HG03520 (cell line): ENCODE results near the gene EFCAB6.

ENCODE experiments used
- ATAC-seq: cut with Tn5 transposase; IDR thresholded peaks from one replicate; pipeline ENCODE4 v1.9.1; 2021; ENCODE audit warnings: mild to moderate bottlenecking, moderate library complexity; ENCODE audit not compliant: unreplicated experiment

EFCAB6 gene

GRCh38 chr22:43753688-43754087, 58.4 kb downstream of the EFCAB6 start:
- no peak for ATAC-seq

DNA sequence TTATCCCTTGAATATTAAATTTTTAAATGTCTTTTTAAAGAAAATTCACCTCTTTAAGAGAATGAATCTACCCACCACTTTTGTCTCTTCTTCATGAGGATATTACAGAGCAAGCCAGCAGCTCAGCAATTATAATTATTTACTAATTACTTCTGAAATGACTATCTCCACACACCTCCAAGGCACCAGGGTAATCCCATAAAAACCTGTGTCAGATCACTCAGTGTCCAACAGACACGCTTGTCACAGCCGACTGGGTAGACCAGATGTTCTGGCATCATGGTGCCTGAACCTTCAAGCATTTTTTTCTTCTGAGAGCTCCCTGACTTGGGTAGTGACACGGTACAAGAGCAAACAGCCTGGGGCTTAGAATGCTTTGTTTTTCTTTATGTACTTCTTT, 61.4 kb downstream of the EFCAB6 start:
- ATAC-seq: no peak

DNA sequence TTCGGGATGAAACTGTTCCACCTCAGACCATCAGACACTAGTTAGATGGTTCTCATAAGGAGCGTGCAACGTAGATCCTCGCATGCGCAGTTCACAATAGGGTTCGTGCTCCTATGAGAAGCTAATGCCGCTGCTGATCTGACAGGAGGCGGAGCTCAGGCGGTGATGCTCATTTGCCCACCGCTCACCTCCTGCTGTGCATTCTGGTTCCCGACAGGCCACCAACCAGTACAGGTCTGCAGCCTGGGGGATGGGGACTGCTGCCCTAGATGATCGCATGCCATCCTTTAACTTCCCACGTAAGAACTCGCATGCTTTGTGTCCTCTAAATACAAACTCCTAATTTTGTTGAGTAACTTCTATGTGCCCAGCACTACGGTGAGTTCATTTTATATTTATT, 62.6 kb downstream of the EFCAB6 start:
- no peak for ATAC-seq

DNA sequence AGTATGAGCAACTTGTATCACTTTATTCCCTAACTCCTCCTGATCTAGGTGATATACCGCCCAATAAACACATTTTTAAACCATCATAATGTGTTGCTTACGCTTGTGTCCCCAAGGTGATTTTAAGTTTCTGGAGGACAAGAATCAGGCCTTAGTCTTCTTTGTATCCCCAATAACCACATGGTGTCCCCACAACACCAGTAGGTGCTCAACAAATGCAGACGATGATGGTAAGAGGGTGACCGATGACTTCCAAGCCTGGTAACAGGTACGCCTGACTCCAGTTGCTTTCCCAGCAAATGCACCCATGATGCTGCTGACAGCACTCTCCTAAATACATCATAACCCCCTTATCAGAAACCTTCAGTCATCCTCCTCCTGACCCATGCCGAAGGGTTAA, 64.2 kb downstream of the EFCAB6 start:
- ATAC-seq: no peak

DNA sequence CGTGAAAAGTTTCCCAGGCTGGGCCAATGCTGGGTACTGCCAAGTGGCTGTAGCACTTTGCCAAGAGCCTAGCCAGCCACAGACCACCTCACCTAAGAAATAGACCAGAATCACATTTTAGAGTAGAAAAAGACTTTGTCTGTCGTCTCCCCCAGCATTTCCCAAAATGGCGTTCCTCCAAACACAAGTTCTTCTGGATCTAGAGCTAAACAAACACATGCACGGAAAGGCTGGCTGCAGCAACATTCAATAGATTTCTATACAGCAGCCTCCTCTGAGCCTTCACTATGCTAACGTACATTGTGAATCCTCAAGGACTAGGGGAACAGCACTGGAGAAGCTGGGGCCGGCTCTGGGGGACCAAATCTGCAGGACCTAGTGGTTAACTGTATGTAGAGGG, 65.0 kb downstream of the EFCAB6 start:
- no peak for ATAC-seq

- ATAC-seq: no peak
These were observed 66.2 kb downstream of the EFCAB6 start for GRCh38 chr22:43745783-43746356.

- ATAC-seq: no peak
These were observed 66.7 kb downstream of the EFCAB6 start for GRCh38 chr22:43745411-43745770.

GRCh38 chr22:43744700-43745410, 67.2 kb downstream of the EFCAB6 start:
- no peak for ATAC-seq

DNA sequence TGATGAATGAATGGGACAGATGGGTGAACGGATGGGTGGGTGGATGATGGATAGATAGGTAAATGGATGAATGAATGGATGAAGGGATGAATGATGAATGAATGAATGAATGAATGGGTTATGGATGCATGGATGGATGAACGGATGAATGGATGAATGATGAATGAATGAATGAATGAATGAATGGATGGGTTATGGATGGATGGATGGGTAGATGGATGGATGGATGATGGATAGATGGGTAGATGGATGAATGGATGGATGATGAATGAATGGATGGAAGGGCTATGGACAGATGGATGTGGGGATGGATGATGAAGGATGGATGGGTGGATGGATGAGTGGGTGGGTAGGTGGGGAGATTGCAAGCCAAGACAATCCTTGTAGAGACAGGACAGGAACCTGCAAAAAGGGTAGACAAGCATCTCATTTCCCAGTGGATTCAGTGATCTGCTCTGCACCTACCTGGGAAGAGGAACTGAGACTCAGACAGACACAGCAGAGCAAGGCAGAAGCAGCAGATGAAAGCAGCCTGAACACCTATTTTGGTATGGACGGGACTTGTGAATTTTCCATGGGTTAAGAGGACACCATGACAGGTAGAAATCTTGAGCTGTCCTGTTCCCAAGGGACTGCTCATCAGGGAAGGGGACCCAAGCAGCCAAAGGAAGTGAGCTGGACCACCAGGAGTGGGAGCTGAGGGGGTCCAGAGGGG, 68.0 kb downstream of the EFCAB6 start:
- ATAC-seq: no peak

GRCh38 chr22:43743131-43743530, 69.0 kb downstream of the EFCAB6 start:
- no peak for ATAC-seq

- ATAC-seq: no peak
These were observed 69.8 kb downstream of the EFCAB6 start for GRCh38 chr22:43742154-43742950.

GRCh38 chr22:43740587-43741270, 71.4 kb downstream of the EFCAB6 start:
- no peak for ATAC-seq

DNA sequence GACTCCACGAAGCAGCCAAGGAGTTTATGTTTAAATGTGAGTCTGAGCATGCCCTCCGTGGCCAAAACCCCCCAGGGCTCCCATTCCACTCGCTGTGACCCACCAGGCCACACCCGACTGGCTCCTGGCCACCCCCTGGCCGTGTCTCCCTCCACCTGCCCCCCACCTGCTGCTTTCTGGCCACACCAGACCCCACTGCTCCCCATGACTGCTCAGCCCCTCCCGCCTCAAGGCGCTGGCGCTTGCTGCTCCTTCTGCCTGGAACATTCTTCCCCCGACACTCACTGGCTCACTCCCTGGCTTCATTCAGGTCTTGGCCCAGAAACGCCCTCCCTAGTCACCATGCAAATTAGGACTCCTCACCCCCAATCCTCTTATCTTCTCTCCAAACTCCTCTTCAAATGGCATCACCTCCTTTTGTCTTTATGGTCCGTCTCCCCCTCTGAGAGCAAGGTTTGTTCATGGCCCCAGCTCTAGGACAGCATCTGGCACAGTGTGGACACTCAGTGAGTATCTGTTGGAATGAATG, 72.2 kb downstream of the EFCAB6 start:
- no peak for ATAC-seq

- ATAC-seq: no peak
These were observed 74.8 kb downstream of the EFCAB6 start for GRCh38 chr22:43737150-43737828.

DNA sequence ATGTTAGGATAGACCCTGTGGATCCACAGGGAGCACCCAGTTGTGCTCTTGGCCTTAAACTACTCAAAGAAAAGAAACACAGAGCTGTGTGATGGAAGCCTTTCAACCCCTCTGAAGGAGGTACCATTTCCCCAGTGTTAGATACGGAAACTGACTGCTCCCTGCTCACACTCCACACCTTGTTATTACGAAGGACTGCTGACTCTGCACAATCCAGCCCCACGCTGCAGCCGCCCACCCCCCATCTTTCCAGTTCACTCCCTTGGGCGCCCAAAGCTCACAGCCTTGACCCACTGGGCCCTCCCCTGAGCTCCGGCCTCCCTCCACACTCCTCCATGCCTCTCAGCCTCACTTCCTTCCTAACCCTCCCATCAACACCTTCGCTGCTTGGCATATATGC, 75.5 kb downstream of the EFCAB6 start:
- ATAC-seq: no peak

DNA sequence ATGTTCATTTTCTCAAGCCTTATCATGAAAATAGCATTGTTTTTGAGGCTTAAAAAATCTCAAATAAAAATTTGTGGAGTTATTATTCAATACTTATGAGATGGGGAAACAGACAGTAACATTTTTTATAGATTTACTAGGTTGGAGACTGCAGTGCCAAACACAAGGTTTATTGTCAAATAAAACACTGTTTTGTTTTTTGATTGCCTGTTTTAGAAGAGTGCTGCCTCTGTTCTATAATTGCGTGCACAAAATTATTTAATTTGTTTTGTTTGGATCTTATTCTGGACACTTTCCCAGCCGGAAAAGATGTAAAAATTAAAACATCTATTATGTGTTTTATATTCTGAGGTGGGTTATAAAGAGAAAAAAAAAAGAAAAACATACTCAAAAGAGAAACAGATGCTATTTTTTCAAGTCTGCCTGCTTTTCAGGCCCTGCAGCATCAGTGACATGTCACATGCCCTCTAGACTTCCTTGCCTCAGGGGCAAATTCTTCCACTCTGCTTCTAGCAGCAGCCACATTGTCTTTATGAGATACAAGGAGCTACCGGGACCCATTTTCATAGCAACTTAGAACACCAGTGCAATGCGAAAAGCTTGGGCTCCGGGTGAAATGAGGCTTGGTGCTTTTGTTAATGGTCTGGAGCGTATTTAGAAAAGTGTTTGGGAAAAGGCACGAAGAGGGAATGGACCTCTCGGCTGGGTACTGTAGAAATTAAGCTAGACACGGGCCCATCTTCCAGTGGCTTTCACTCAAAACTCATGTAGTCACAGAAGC, 77.5 kb downstream of the EFCAB6 start:
- ATAC-seq: no peak

GRCh38 chr22:43733138-43733537, 79.0 kb downstream of the EFCAB6 start:
- ATAC-seq: no peak

DNA sequence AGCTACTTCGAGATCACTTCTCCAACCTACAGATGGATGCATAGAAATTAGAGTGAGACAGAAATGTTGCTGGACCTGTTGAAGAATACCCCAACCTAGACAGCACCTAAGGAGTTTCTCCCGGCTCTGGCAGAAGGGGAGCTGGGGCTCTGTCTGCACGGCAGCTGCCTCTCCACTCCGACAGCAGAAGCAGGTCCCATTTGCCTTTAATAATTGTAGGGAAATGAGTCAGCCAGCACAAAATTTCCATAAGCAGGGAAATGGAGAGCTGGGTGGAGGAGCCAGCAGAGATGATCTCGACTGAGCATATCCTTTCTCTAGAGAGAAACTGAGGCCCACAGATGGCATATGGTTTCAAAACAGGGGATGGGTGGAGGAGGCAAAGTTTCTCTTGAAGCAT, 80.1 kb downstream of the EFCAB6 start:
- no peak for ATAC-seq

DNA sequence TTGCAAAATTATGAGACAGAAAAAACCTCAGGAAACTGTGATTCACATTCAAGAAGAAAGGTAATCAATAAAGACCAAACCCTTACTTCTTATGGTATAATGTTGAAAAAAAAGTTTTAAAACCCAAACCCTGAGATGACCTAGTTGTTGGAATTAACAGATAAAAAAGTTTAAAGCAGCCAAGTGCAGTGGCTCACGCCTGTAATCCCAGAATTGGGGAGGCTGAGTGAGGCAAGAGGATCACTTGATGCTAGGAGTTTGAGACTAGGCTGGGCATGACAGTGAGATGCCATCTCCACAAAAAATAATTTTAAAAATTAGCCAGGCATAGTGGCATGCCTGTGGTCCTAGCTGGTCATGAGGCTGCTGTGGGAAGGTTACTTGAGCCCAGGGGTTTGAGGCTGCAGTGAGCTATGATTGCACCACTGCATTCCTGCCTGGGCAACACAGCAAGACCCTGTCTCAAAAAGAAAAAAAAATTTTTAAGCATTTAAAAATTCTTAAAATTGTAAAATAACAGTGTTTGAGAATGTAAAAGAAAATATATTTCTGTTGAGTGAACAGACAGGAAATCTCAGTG, 85.1 kb downstream of the EFCAB6 start:
- ATAC-seq: no peak
